ENCODE data around the gene MYO1D. TPM values are rescaled to one million over a fixed set of nuclear protein-coding genes. Genes with fewer than 3 reads are reported as not detected.

Gene MYO1D
- polyA plus RNA-seq, 4 donors, result 10.3 to 30.6 (median 27.6) TPM

GRCh38 chr17:32485261-32486110 lies 391.4 kb downstream of the MYO1D start:
- no peak for DNase-seq (ENCODE audit: low read depth in 4 of 4, low spot score in 3 of 4)

DNA sequence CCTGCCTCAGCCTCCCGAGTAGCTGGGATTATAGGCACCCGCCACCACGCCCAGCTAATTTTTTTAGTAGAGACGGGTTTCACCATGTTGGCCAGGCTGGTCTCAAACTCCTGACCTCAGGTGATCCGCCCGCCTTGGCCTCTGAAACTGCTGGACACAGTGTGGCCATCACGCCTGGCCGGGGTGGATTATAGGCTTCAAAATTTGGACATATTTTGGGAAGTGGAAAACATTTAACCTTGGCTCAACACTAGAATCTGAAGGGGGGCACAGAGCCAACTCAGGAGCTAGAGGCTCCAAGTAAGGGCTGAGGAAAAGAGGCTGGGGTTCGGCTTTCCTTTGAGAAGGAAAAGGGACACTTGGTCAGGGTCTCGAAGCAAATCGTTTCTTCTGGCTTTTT lies 392.3 kb downstream of the MYO1D start:
- no peak for DNase-seq (ENCODE audit: low read depth in 4 of 4, low spot score in 3 of 4)

DNA sequence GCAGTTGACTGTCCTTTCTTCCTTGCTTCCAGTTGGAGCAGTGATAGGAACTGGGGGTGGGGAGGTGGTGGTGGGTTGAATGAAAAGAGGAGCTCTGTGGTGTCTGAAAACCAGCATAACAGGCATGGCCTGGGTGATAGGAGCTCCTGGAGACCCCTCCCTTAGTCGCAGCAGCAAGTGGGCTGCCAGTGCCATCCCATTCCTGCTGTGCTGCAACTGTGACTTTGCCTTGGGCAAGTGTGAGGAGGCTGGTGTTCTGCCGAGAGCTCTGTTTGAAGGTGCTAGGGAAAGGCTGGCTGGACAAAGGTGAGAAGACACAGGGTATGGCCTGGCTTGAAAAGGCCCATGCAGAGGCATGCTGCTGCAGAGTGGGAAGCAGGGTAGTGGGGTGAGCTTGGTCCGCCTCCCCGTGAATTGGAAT lies 392.9 kb downstream of the MYO1D start:
- no peak for DNase-seq (ENCODE audit: low read depth in 4 of 4, low spot score in 3 of 4)

DNA sequence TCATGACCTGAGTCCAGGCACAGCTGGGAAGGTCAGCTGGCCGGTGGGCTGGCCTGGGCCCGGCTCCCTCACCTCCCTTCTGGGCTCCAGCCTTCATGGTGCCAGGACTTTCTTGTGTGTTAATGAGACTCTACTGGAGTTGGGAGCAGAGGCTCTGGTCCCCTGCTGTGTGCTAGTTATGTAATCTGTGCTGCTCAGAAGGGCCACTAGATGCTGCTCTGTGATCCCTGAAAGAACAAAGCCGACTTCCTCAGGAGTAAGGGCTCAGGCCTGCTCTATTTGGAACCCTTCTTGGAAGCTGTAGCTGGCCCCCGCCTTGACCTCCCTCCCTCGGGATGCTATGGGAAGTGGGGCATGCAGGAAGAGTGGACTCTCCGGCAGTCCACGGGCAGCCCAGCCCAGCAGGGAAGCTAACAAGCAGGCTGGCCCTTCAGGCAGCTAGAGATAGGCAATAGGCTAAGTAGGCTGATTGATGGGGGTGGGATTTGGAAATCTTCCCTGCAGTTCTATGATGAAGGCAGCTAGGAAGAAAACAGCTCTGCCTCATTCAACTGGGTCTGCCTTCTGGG lies 393.4 kb downstream of the MYO1D start:
- peak in 2 of 4 donors; percentile 53 to 68 for DNase-seq (ENCODE audit: low read depth in 4 of 4, low spot score in 3 of 4)

GRCh38 chr17:32482568-32483320 lies 394.2 kb downstream of the MYO1D start:
- DNase-seq (ENCODE audit: low read depth in 4 of 4, low spot score in 3 of 4), result no peak

- no peak for DNase-seq (ENCODE audit: low read depth in 4 of 4, low spot score in 3 of 4)
Measured at GRCh38 chr17:32481193-32481592, 395.7 kb downstream of the MYO1D start.

- DNase-seq (ENCODE audit: low read depth in 4 of 4, low spot score in 3 of 4), result no peak
Measured at GRCh38 chr17:32479074-32479617, 397.8 kb downstream of the MYO1D start.

- no peak for DNase-seq (ENCODE audit: low read depth in 4 of 4, low spot score in 3 of 4)
Measured at GRCh38 chr17:32477220-32477619, 399.7 kb downstream of the MYO1D start.

DNA sequence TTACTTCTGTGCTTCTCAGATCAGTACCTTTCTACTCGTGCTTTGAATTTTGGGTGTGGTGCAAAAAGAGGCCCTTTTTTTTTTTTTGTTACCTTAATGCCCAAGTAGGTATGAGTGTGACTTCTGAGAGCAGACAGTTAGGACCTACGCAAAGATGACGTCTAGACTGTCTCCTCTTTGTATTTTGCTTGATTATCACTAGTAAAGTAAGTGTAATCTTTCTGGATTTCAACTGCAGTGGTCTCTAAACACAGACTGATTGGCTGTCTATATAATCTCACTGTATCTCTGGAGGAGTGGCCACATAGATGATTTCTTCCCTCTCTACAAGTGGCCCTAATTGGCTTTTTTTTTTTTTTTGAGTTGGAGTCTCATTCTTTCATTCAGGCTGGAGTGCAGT lies 401.7 kb downstream of the MYO1D start:
- DNase-seq (ENCODE audit: low read depth in 4 of 4, low spot score in 3 of 4), result no peak

GRCh38 chr17:32471652-32472051 lies 405.3 kb downstream of the MYO1D start:
- DNase-seq (ENCODE audit: low read depth in 4 of 4, low spot score in 3 of 4), result no peak

DNA sequence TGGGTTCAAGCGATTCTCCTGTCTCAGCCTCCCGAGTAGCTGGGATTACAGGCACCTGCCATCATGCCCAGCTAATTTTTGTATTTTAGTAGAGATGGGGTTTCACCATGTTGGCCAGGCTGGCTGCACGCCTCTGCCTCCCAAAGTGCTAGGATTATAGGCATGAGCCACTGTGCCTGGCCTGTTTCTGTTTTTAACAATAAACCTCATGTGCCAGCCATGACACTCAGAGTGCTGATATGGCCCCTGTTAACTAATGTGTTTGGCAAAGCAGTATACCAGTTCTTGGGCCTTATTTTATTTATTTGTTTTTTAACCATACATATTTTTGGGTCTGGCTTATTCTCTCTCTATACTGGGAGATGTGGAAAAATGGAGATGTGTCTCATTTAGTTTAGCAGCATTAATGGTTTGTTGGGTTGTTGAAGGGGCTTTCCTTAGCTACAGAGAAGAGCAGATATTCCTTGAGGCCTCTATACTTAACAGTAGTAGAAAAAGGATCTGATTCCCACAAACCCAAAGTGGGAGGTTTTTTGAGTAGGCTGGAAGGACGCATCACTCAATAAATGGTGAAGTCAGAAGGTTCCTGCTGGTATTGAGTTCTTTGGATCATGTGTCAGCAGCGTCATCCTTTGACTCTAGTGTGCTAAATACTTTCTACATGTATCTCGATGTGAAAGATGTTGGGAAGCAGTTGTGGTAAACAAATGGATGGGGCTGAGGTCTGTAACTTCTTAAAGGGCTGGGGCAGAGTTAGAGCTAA lies 406.3 kb downstream of the MYO1D start:
- no peak for DNase-seq (ENCODE audit: low read depth in 4 of 4, low spot score in 3 of 4)

DNA sequence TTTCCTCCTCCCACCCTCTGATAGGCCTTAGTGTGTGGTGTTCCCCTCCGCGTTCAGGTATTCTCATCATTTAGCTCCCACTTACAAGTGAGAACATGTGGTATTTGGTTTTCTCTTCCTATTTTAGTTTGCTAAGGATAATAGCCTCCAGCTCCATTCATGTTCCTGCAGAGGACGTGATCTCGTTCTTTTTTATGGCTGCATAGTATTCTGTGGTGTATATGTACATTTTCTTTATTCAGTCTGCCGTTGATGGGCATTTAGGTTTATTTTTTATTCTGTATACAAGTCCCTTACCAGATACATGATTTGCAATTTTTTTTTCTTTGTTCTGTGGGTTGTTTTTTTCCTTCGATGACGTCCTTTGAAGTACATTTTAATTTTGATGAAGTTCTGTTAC lies 409.0 kb downstream of the MYO1D start:
- DNase-seq (ENCODE audit: low read depth in 4 of 4, low spot score in 3 of 4), result no peak

GRCh38 chr17:32464374-32464773 lies 412.6 kb downstream of the MYO1D start:
- DNase-seq (ENCODE audit: low read depth in 4 of 4, low spot score in 3 of 4), result no peak

DNA sequence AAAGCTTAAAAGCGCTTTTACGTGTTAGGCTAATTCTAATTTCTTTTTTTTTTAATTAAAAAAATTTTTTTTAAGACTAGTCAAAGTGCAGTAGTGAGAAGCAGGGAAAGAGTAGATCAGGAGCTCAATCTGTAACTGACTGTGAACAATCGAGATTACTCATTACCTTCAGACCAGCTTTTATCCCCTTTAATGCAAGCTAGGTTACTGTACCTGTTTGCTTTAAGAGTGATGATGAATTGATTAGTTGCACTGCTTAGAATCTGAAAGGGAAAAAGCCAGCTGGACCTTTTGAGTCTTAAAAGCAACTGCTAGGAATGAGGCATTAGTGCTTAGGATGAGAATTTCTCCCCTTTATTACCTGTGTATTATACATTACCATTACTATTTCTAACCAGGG lies 413.6 kb downstream of the MYO1D start:
- DNase-seq (ENCODE audit: low read depth in 4 of 4, low spot score in 3 of 4), result no peak

- DNase-seq (ENCODE audit: low read depth in 4 of 4, low spot score in 3 of 4), result no peak
Measured at GRCh38 chr17:32461853-32462617, 414.9 kb downstream of the MYO1D start.

GRCh38 chr17:32461498-32461852 lies 415.4 kb downstream of the MYO1D start:
- DNase-seq (ENCODE audit: low read depth in 4 of 4, low spot score in 3 of 4), result no peak

GRCh38 chr17:32460054-32460453 lies 416.9 kb downstream of the MYO1D start:
- DNase-seq (ENCODE audit: low read depth in 4 of 4, low spot score in 3 of 4), result no peak

GRCh38 chr17:32458371-32458770 lies 418.6 kb downstream of the MYO1D start:
- no peak for DNase-seq (ENCODE audit: low read depth in 4 of 4, low spot score in 3 of 4)

- no peak for DNase-seq (ENCODE audit: low read depth in 4 of 4, low spot score in 3 of 4)
Measured at GRCh38 chr17:32453370-32453769, 423.6 kb downstream of the MYO1D start.

DNA sequence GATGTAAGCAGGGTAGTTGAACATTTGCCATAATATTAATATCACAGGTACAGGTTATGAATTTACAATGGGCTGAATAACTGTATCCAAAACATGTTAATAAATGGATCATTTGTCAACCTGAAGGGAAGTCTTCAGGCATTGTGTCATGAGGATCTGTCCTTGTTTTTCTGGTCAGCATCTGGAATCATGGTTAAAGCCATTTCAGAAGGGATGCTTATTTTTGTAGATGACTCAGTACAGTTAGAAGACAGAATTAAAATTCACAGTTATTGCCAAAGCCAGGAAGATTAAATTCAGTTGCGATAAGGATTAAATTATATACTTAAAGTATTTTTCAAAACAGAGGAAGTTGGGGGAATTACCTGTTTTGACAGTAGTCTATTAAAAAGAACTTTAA lies 424.6 kb downstream of the MYO1D start:
- DNase-seq (ENCODE audit: low read depth in 4 of 4, low spot score in 3 of 4), result no peak

Measured in left renal pelvis (tissue), 4 donors.